ENCODE measurements around the gene REV3L.

DNA sequence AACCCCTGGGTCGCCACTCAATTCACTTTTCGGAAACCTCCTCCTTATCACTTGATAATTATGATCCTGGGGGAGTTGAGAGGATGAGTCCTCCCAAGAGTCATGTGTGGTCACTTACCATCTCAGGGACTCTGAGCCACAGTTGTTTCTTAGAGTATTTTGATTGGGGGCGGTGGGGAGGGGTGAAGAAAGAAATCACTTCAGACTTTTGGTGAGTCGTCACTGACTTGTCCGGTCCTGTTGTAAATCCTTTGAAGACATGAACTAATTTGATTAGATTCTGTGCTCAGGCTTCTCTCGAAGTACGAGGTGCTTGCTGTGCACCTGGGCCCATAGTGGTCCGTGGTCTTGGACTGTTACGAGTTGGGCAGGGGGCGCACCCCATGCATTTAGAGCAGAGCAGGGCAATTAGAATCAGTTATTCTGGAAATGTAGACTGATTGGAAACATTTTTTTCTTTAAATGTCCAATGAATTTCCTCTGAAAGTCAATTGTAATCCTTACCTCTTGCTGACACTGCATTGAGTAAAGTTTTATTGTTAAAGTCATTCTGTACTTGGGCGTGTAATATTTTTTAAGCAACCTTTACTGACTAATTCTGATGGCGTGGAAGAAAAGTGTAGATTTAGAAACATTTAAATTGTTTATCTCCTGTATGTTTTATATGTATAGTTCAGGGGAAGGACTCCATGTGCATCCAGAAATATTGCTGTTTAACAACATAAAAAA, 222.3 kb downstream of the REV3L start:
- TF ChIP-seq, protein P1, sequence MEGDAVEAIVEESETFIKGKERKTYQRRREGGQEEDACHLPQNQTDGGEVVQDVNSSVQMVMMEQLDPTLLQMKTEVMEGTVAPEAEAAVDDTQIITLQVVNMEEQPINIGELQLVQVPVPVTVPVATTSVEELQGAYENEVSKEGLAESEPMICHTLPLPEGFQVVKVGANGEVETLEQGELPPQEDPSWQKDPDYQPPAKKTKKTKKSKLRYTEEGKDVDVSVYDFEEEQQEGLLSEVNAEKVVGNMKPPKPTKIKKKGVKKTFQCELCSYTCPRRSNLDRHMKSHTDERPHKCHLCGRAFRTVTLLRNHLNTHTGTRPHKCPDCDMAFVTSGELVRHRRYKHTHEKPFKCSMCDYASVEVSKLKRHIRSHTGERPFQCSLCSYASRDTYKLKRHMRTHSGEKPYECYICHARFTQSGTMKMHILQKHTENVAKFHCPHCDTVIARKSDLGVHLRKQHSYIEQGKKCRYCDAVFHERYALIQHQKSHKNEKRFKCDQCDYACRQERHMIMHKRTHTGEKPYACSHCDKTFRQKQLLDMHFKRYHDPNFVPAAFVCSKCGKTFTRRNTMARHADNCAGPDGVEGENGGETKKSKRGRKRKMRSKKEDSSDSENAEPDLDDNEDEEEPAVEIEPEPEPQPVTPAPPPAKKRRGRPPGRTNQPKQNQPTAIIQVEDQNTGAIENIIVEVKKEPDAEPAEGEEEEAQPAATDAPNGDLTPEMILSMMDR (IDR thresholded peaks at IDR 0.05 in 2 of 3, conservative IDR thresholded peaks at IDR 0.05 in 1 of 3; ENCODE audit: borderline replicate concordance in 1 of 3, insufficient read depth in 1 of 3, low read depth in 2 of 3, low read length in 2 of 3): no peak
- no peak for TF ChIP-seq JUND (IDR thresholded peaks at IDR 0.05)
- TF ChIP-seq FOSL1 (IDR thresholded peaks at IDR 0.05; ENCODE audit: low read depth): no peak
- TF ChIP-seq POLR2AphosphoS5 (IDR thresholded peaks at IDR 0.05; ENCODE audit: low read depth, low read length): no peak
